H9 (cell line): ENCODE results near the gene NUP188. TPM values are rescaled to one million over a fixed set of nuclear protein-coding genes. Genes with fewer than 3 reads are reported as not detected.
A peak's percentile ranks its signal among the peaks of the same experiment; 100 is the strongest.

Source experiments
- DNase-seq: peaks from one replicate; pipeline ENCODE4 v3.0.0-alpha.2; 2017
- H2AFZ ChIP-seq: one replicate; pipeline ENCODE4 v1.6.1; 2013; ENCODE audit warnings: mild to moderate bottlenecking, low read length, control low read depth, moderate library complexity
- H2AK5ac ChIP-seq: 2 replicates; pipeline ENCODE4 v1.6.1; 2013; ENCODE audit warnings: low read length, control low read depth, mixed read lengths; ENCODE audit not compliant: insufficient read length
- H2BK120ac ChIP-seq: one replicate; pipeline ENCODE4 v1.6.1; 2013; ENCODE audit warnings: low read depth, mild to moderate bottlenecking, low read length, control low read depth, inconsistent platforms; ENCODE audit not compliant: poor library complexity, severe bottlenecking
- H2BK12ac ChIP-seq: 2 replicates; pipeline ENCODE4 v1.6.1; 2013; ENCODE audit warnings: low read length, control low read depth, mixed read lengths, low read depth; ENCODE audit not compliant: insufficient read length
- H2BK15ac ChIP-seq: 2 replicates; pipeline ENCODE4 v1.6.1; 2013; ENCODE audit warnings: low read depth, low read length, control low read depth
- H2BK20ac ChIP-seq: one replicate; pipeline ENCODE4 v1.6.1; 2013; ENCODE audit warnings: low read depth, mild to moderate bottlenecking, low read length, control low read depth, inconsistent platforms; ENCODE audit not compliant: poor library complexity, severe bottlenecking
- H2BK5ac ChIP-seq: 2 replicates; pipeline ENCODE4 v1.6.1; 2013; ENCODE audit warnings: low read length, control low read depth, mixed read lengths; ENCODE audit not compliant: insufficient read length
- H3K14ac ChIP-seq: 2 replicates; pipeline ENCODE4 v1.6.1; 2013; ENCODE audit warnings: low read length, control low read depth; ENCODE audit not compliant: insufficient read depth
- H3K18ac ChIP-seq: 2 replicates; pipeline ENCODE4 v1.6.1; 2013; ENCODE audit warnings: low read depth, mild to moderate bottlenecking, mixed read lengths, low read length, control low read depth; ENCODE audit not compliant: insufficient read length
- H3K23ac ChIP-seq: 2 replicates; pipeline ENCODE4 v1.6.1; 2013; ENCODE audit warnings: low read length, control low read depth, mixed read lengths, low read depth; ENCODE audit not compliant: insufficient read length
- H3K23me2 ChIP-seq: 2 replicates; pipeline ENCODE4 v1.6.1; 2013; ENCODE audit warnings: low read depth, mild to moderate bottlenecking, mixed read lengths, low read length, control low read depth; ENCODE audit not compliant: insufficient read length, poor library complexity, severe bottlenecking
- H3K27ac ChIP-seq: 2 replicates; pipeline ENCODE4 v1.5.1; 2013; ENCODE audit warnings: low read length, control low read depth, mixed read lengths, low read depth; ENCODE audit not compliant: insufficient read length
- H3K27me3 ChIP-seq: 2 replicates; pipeline ENCODE4 v1.6.1; 2013; ENCODE audit warnings: low read length, control low read depth, inconsistent platforms; ENCODE audit not compliant: insufficient read depth
- H3K4ac ChIP-seq: 2 replicates; pipeline ENCODE4 v1.6.1; 2013; ENCODE audit warnings: low read depth, mild to moderate bottlenecking, control low read depth, inconsistent platforms, low read length, moderate library complexity
- H3K4me1 ChIP-seq: 2 replicates; pipeline ENCODE4 v1.6.1; 2013; ENCODE audit warnings: low read length, control low read depth, inconsistent platforms; ENCODE audit not compliant: insufficient read depth
- H3K4me2 ChIP-seq: 2 replicates; pipeline ENCODE4 v1.6.1; 2013; ENCODE audit warnings: low read length, control low read depth, mixed read lengths; ENCODE audit not compliant: insufficient read length, insufficient read depth
- H3K56ac ChIP-seq: 2 replicates; pipeline ENCODE4 v1.6.1; 2013; ENCODE audit warnings: low read depth, mild to moderate bottlenecking, mixed read lengths, low read length, control low read depth; ENCODE audit not compliant: insufficient read length
- H3K79me1 ChIP-seq: 2 replicates; pipeline ENCODE4 v1.6.1; 2013; ENCODE audit warnings: low read depth, mild to moderate bottlenecking, moderate library complexity, low read length, control low read depth, inconsistent platforms; ENCODE audit not compliant: insufficient read depth, poor library complexity, severe bottlenecking
- H3K79me2 ChIP-seq: 2 replicates; pipeline ENCODE4 v1.6.1; 2013; ENCODE audit warnings: low read length, control low read depth, inconsistent platforms; ENCODE audit not compliant: insufficient read depth
- H3K9ac ChIP-seq: 2 replicates; pipeline ENCODE4 v1.6.1; 2013; ENCODE audit warnings: low read length, control low read depth, mixed read lengths; ENCODE audit not compliant: insufficient read length; ENCODE audit errors: extremely low read depth
- H3K9me3 ChIP-seq: one replicate; pipeline ENCODE4 v1.6.1; 2013; ENCODE audit warnings: low read depth, low read length, inconsistent platforms; ENCODE audit not compliant: control insufficient read depth
- H3T11ph ChIP-seq: one replicate; pipeline ENCODE4 v1.6.1; 2013; ENCODE audit warnings: mild to moderate bottlenecking, low read length, control low read depth, inconsistent platforms
- H4K20me1 ChIP-seq: one replicate; pipeline ENCODE4 v1.6.1; 2013; ENCODE audit not compliant: control insufficient read depth, insufficient read length, insufficient read depth
- H4K5ac ChIP-seq: 2 replicates; pipeline ENCODE4 v1.6.1; 2013; ENCODE audit warnings: low read depth, mild to moderate bottlenecking, mixed read lengths, low read length, control low read depth; ENCODE audit not compliant: insufficient read length
- H4K8ac ChIP-seq: replicated peaks from 2 replicates; pipeline ENCODE4 v1.6.1; 2013; ENCODE audit warnings: low read length, control low read depth, mixed read lengths, low read depth; ENCODE audit not compliant: insufficient read length
- H4K91ac ChIP-seq: 2 replicates; pipeline ENCODE4 v1.6.1; 2013; ENCODE audit warnings: low read depth, mild to moderate bottlenecking, moderate library complexity, mixed read lengths, low read length, control low read depth; ENCODE audit not compliant: insufficient read length
- H3K27ac Mint-ChIP-seq, 3 experiments: 2 replicates in 2 of 3; 3 replicates in 1 of 3; pipeline ENCODE4 v1.8.0; 2020 to 2021; ENCODE audit warnings: mixed read lengths in 3 of 3, mild to moderate bottlenecking in 1 of 3, moderate library complexity in 1 of 3
- H3K27me3 Mint-ChIP-seq: 2 replicates; pipeline ENCODE4 v1.8.0; 2021; ENCODE audit warnings: low read depth, mild to moderate bottlenecking, moderate library complexity, mixed read lengths
- H3K36me3 Mint-ChIP-seq, 3 experiments: 2 replicates in 2 of 3; 3 replicates in 1 of 3; pipeline ENCODE4 v1.8.0; 2020 to 2021; ENCODE audit warnings: low read depth in 3 of 3, mixed read lengths in 3 of 3; ENCODE audit not compliant: insufficient read depth in 1 of 3
- H3K4me1 Mint-ChIP-seq, 2 experiments: 2 replicates each; pipeline ENCODE4 v1.8.0; 2020; ENCODE audit warnings: mixed read lengths in 2 of 2
- H3K4me3 Mint-ChIP-seq, 2 experiments: 2 replicates in 1 of 2; 3 replicates in 1 of 2; pipeline ENCODE4 v1.8.0; 2020 to 2021; ENCODE audit warnings: mild to moderate bottlenecking in 2 of 2, mixed read lengths in 2 of 2, moderate library complexity in 1 of 2
- H3K9me3 Mint-ChIP-seq, 2 experiments: 2 replicates in 1 of 2; 3 replicates in 1 of 2; pipeline ENCODE4 v1.8.0; 2020; ENCODE audit warnings: mild to moderate bottlenecking in 2 of 2, mixed read lengths in 2 of 2, moderate library complexity in 1 of 2
- CTCF ChIP-seq: fragments of 200-600 bp; sonication (generic); conservative IDR thresholded peaks from 3 replicates; pipeline ENCODE4 v1.8.0; 2021; ENCODE audit warnings: antibody characterized with exemption, mild to moderate bottlenecking
- WGBS: extraction: QIAGEN DNeasy Blood & Tissue Kit; methylation state at CpG from one replicate; pipeline ENCODE4 v1.1.7; 2013; ENCODE audit warnings: missing lambda C conversion rate, low lambda C conversion rate, mixed read lengths; ENCODE audit not compliant: insufficient read length; ENCODE audit errors: extremely low coverage; 5-methylcytosine and 5-hydroxymethylcytosine counted together
- total RNA-seq: library from RNA; stranded (reverse); gene quantifications from 2 replicates; pipeline ENCODE4 v1.2.1, GENCODE V29; 2021

The NUP188 gene
- total RNA-seq, 1 experiment from 2014 or later: 101 TPM

DNA sequence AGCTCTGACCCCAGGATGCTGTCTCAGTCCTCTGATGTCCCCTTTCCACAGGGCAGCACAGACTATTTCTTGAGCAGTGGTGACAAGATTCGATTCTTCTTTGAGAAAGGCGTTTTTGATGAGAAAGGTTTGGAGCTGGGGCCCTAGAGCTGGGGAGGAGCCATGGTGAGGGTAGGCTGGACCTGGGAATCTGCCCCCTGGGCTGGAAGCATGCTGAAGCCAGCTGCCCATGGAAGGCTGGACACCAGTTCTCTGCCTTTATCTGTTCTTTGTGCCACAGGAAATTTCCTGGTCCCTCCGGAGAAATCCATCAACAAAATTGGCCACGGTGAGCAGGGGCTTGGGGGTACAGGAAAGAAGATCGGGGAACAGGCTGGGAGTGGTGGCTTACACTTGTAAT is 13.8 kb upstream of the NUP188 start:
- H3K27me3 ChIP-seq: no peaks in the 10 kb centered on the region
- no peak overlapping the region for H3K4me3 Mint-ChIP-seq
- H2BK12ac ChIP-seq: no peak overlapping the region

More for the DNA sequence above, 13.8 kb upstream of the NUP188 start:
- Histone ChIP-seq H2AFZ (no peak overlapping the region), H3K18ac (no peak overlapping the region), H4K5ac (no peak overlapping the region), H2AK5ac (no peak overlapping the region), H3K14ac (no peak overlapping the region), H4K8ac (no peak overlapping the region), H3K4me1 (no peaks in the 10 kb centered on the region), H3K79me2 (no peaks in the 10 kb centered on the region), H3T11ph (no peak overlapping the region), H3K27ac (no peak overlapping the region), H3K23me2 (no peaks in the 10 kb centered on the region), H3K56ac (no peak overlapping the region), H2BK15ac (no peak overlapping the region), H3K79me1 (no peaks in the 10 kb centered on the region), H3K9ac (no peak overlapping the region), H3K4me2 (no peak overlapping the region), H4K91ac (no peak overlapping the region), H2BK20ac (no peak overlapping the region), H2BK5ac (no peak overlapping the region), H3K23ac (no peak overlapping the region), H3K9me3 (no peaks in the 10 kb centered on the region), H2BK120ac (no peak overlapping the region), H3K4ac (no peak overlapping the region), H4K20me1 (no peaks in the 10 kb centered on the region)
- no CpG with 5 or more reads among the region's 5 CpGs for WGBS
- no peaks in the 10 kb centered on the region; the same call in 1 of the 2 replicates for H3K27me3 Mint-ChIP-seq
- H3K9me3 Mint-ChIP-seq: no peaks in the 10 kb centered on the region
- no peaks in the 10 kb centered on the region for H3K4me1 Mint-ChIP-seq
- no peaks in the 10 kb centered on the region for H3K36me3 Mint-ChIP-seq
- TF ChIP-seq CTCF: no peak
- peak overlapping the region in 1 of 3 experiments; percentile 48; a peak in 1 of 7 replicates for H3K27ac Mint-ChIP-seq
- no peak for DNase-seq
